Measurements from ENCODE around the gene BTD.

DNA sequence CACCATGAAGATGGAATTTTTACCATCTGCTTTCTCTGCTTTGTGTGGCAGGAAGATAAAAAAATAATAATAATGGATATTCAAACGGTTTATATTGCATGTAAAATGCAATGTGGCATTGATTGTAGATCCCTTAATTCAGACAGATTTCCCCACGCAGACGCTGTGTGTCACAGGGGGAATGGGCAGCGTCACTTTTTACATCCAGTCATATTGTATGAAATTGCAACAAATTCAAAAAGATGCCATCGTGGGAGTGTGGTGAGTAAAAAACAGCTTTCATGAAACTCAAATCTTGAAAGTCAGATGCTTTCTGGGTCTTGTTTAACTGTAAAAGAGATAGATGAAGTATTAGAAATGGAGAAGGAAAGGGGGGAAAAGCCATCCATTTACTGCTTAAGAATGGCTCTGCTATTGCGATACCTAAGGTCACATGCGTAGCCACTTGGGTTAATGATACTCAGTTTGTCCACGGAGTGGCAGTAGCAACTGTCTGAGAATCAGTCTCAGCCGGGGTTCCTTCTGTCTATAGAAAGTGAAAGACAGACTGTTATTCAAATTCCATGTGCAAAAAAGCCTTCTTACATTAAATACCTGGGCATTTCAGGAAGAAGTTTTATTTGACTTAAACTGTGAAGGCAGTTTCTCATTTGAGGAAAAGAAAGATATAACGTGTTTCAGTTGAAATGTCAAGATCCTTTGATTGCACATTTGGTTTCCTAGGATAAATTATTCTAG lies 28.5 kb downstream of the BTD start:
- TF ChIP-seq EZH2 (IDR thresholded peaks at IDR 0.05) (no peak), POLR2AphosphoS5 (IDR thresholded peaks at IDR 0.05; ENCODE audit: borderline replicate concordance, low read depth, low read length) (no peak)

Data from SK-N-MC (cell line).